ENCODE data around the gene PLAU. TPM values are rescaled to one million over a fixed set of nuclear protein-coding genes. Genes with fewer than 3 reads are reported as not detected.

PLAU gene
- total and polyA plus RNA-seq, 2 experiments from 2014 or later, result 5.2 to 11.1 TPM

GRCh38 chr10:73866621-73867020 lies 44.3 kb upstream of the PLAU start:
- TF ChIP-seq EZH2 (IDR thresholded peaks at IDR 0.05; ENCODE audit: borderline replicate concordance), result no peak
- no peak for TF ChIP-seq CTCF (IDR thresholded peaks at IDR 0.05; ENCODE audit: poor library complexity)
- no peak for TF ChIP-seq EZH2phosphoT487 (IDR thresholded peaks at IDR 0.05; ENCODE audit: low read depth, severe bottlenecking, unreplicated experiment)
- Histone ChIP-seq H3K9me2 (replicated peaks; ENCODE audit: insufficient read depth) (no peaks in the 10 kb centered on the region), H4K20me1 (ENCODE audit: insufficient read depth, poor library complexity, severe bottlenecking) (no peaks in the 10 kb centered on the region), H3K4me1 (ENCODE audit: insufficient read depth) (peaks cover 9% of the 10 kb centered on the region), H3K9me3 (ENCODE audit: low read depth) (no peaks in the 10 kb centered on the region), H3K27me3 (no peaks in the 10 kb centered on the region), H2AFZ (no peak overlapping the region), H3K27ac (no peak overlapping the region), H3K36me3 (replicated peaks; ENCODE audit: insufficient read depth, low read depth) (no peaks in the 10 kb centered on the region), H3K79me2 (peaks cover 43% of the 10 kb centered on the region), H3K4me2 (no peak overlapping the region), H3K4me3 (no peak overlapping the region)
- DNase-seq (ENCODE audit: low spot score), result no peak
- WGBS (ENCODE audit: low lambda C conversion rate, missing lambda C conversion rate), result 97% methylated on average over 7 of the region's 7 CpGs

- no peak for DNase-seq (ENCODE audit: low spot score)
- Histone ChIP-seq H3K4me3 (no peak overlapping the region), H2AFZ (no peak overlapping the region), H3K4me2 (no peak overlapping the region), H3K9me2 (replicated peaks; ENCODE audit: insufficient read depth) (no peaks in the 10 kb centered on the region), H3K27ac (no peak overlapping the region), H3K79me2 (peaks cover 41% of the 10 kb centered on the region), H3K9me3 (ENCODE audit: low read depth) (no peaks in the 10 kb centered on the region), H3K4me1 (ENCODE audit: insufficient read depth) (peaks cover 15% of the 10 kb centered on the region), H3K27me3 (no peaks in the 10 kb centered on the region), H4K20me1 (ENCODE audit: insufficient read depth, poor library complexity, severe bottlenecking) (no peaks in the 10 kb centered on the region), H3K36me3 (replicated peaks; ENCODE audit: insufficient read depth, low read depth) (no peaks in the 10 kb centered on the region)
- no peak for TF ChIP-seq EZH2phosphoT487 (IDR thresholded peaks at IDR 0.05; ENCODE audit: low read depth, severe bottlenecking, unreplicated experiment)
- no peak for TF ChIP-seq CTCF (IDR thresholded peaks at IDR 0.05; ENCODE audit: poor library complexity)
- TF ChIP-seq EZH2 (IDR thresholded peaks at IDR 0.05; ENCODE audit: borderline replicate concordance), result no peak
- WGBS (ENCODE audit: low lambda C conversion rate, missing lambda C conversion rate), result 73% methylated on average over 10 of the region's 10 CpGs
Observed at GRCh38 chr10:73867126-73867807, 43.7 kb upstream of the PLAU start.

GRCh38 chr10:73867871-73868631 lies 42.9 kb upstream of the PLAU start:
- H3K9me3 ChIP-seq (ENCODE audit: low read depth), result no peaks in the 10 kb centered on the region
- H3K27ac ChIP-seq, result no peak overlapping the region
- DNase-seq (ENCODE audit: low spot score), result no peak
- H3K36me3 ChIP-seq (replicated peaks; ENCODE audit: insufficient read depth, low read depth), result no peaks in the 10 kb centered on the region
- H2AFZ ChIP-seq, result no peak overlapping the region
- H3K27me3 ChIP-seq, result no peaks in the 10 kb centered on the region
- H3K79me2 ChIP-seq, result peaks cover 43% of the 10 kb centered on the region
- WGBS (ENCODE audit: low lambda C conversion rate, missing lambda C conversion rate), result 92% methylated on average over 11 of the region's 11 CpGs
- TF ChIP-seq EZH2 (IDR thresholded peaks at IDR 0.05; ENCODE audit: borderline replicate concordance) (no peak), CTCF (IDR thresholded peaks at IDR 0.05; ENCODE audit: poor library complexity) (no peak), EZH2phosphoT487 (IDR thresholded peaks at IDR 0.05; ENCODE audit: low read depth, severe bottlenecking, unreplicated experiment) (no peak)
- peaks cover 22% of the 10 kb centered on the region for H3K4me1 ChIP-seq (ENCODE audit: insufficient read depth)
- no peaks in the 10 kb centered on the region for H3K9me2 ChIP-seq (replicated peaks; ENCODE audit: insufficient read depth)
- H4K20me1 ChIP-seq (ENCODE audit: insufficient read depth, poor library complexity, severe bottlenecking), result no peaks in the 10 kb centered on the region
- H3K4me2 ChIP-seq, result no peak overlapping the region
- H3K4me3 ChIP-seq, result no peak overlapping the region

Data from hepatocyte (in vitro differentiated cells).